GM23338 (cell line): ENCODE measurements around the gene GAS6. TPM values are rescaled to one million over a fixed set of nuclear protein-coding genes. Genes with fewer than 3 reads are reported as not detected.
"Not testable (repeated sequence)": the region's sequence is repeated elsewhere in the genome, so short reads cannot be mapped to it uniquely, and the experiment has no call there.

Experiments used
- ATAC-seq: fragments of 200-7000 bp; cut with Tn5 transposase; 3 replicates; pipeline ENCODE4 v1.9.1; 2020
- DNase-seq: peaks from one replicate; pipeline ENCODE4 v3.0.0-alpha.2; 2015; ENCODE audit warnings: low spot score
- H2AFZ ChIP-seq: fragments of 200-600 bp; sonication (generic); 2 replicates; pipeline ENCODE4 v1.8.0; 2016; ENCODE audit warnings: antibody characterized with exemption, mild to moderate bottlenecking, moderate library complexity
- H3F3A ChIP-seq: fragments of 200-600 bp; sonication (generic); replicated peaks from 2 replicates; pipeline ENCODE4 v1.8.0; 2017; ENCODE audit warnings: antibody characterized with exemption, mixed run types, low read depth
- H3K27ac ChIP-seq: fragments of 200-600 bp; sonication (generic); 2 replicates; pipeline ENCODE4 v1.6.1; 2016; ENCODE audit warnings: low read depth
- H3K27me3 ChIP-seq: fragments of 200-600 bp; sonication (generic); 2 replicates; pipeline ENCODE4 v1.8.0; 2016; ENCODE audit warnings: mild to moderate bottlenecking, mixed run types, moderate library complexity; ENCODE audit not compliant: insufficient read depth
- H3K36me3 ChIP-seq: fragments of 200-600 bp; sonication (generic); 2 replicates; pipeline ENCODE4 v1.8.0; 2016; ENCODE audit warnings: mild to moderate bottlenecking; ENCODE audit not compliant: insufficient read depth
- H3K4me1 ChIP-seq: fragments of 200-600 bp; sonication (generic); 2 replicates; pipeline ENCODE4 v1.8.0; 2016; ENCODE audit warnings: mild to moderate bottlenecking, moderate library complexity; ENCODE audit not compliant: insufficient read depth
- H3K4me2 ChIP-seq: fragments of 200-600 bp; sonication (generic); 2 replicates; pipeline ENCODE4 v1.7.1; 2017; ENCODE audit warnings: mixed run types
- H3K4me3 ChIP-seq: fragments of 200-600 bp; sonication (generic); 2 replicates; pipeline ENCODE4 v1.6.1; 2016; ENCODE audit warnings: mixed run types
- H3K79me2 ChIP-seq: fragments of 200-600 bp; sonication (generic); replicated peaks from 2 replicates; pipeline ENCODE4 v1.8.0; 2017; ENCODE audit warnings: mild to moderate bottlenecking; ENCODE audit not compliant: insufficient read depth
- H3K9me2 ChIP-seq: fragments of 200-600 bp; sonication (generic); 2 replicates; pipeline ENCODE4 v1.8.0; 2017; ENCODE audit not compliant: insufficient read depth
- H4K20me1 ChIP-seq: fragments of 200-600 bp; sonication (generic); replicated peaks from 2 replicates; pipeline ENCODE4 v1.8.0; 2017; ENCODE audit warnings: mild to moderate bottlenecking; ENCODE audit not compliant: insufficient read depth
- H3K27ac Mint-ChIP-seq: 2 replicates; pipeline ENCODE4 v1.8.0; 2020; ENCODE audit warnings: inconsistent platforms, mild to moderate bottlenecking, moderate library complexity, mixed read lengths
- H3K27me3 Mint-ChIP-seq: 3 replicates; pipeline ENCODE4 v1.8.0; 2022; ENCODE audit warnings: low read depth, mild to moderate bottlenecking, moderate library complexity, mixed read lengths, inconsistent platforms; ENCODE audit not compliant: insufficient read depth, poor library complexity
- H3K36me3 Mint-ChIP-seq: 3 replicates; pipeline ENCODE4 v1.8.0; 2021; ENCODE audit warnings: low read depth, mild to moderate bottlenecking, inconsistent platforms, moderate library complexity, mixed read lengths
- H3K4me1 Mint-ChIP-seq: 3 replicates; pipeline ENCODE4 v1.8.0; 2020; ENCODE audit warnings: mild to moderate bottlenecking, inconsistent platforms, mixed read lengths
- H3K4me3 Mint-ChIP-seq: 3 replicates; pipeline ENCODE4 v1.8.0; 2021; ENCODE audit warnings: moderate library complexity, mild to moderate bottlenecking, inconsistent platforms, mixed read lengths
- H3K9me3 Mint-ChIP-seq: 3 replicates; pipeline ENCODE4 v1.8.0; 2020; ENCODE audit warnings: moderate library complexity, mild to moderate bottlenecking, inconsistent platforms, mixed read lengths
- CREB1 ChIP-seq: fragments of 250-450 bp; sonication (Bioruptor Pico); IDR thresholded peaks from 2 replicates; pipeline ENCODE4 v1.5.0; 2020; ENCODE audit warnings: low read depth, mild to moderate bottlenecking, moderate library complexity
- CTCF ChIP-seq, 2 experiments: fragments of 200-600 bp in 1 of 2; sonication (generic) in 1 of 2; conservative IDR thresholded peaks; 2 replicates each; pipeline versions ENCODE4 v1.5.1 to v1.6.1; 2016 to 2017; ENCODE audit warnings: antibody characterized with exemption in 2 of 2, low read depth in 2 of 2, mild to moderate bottlenecking in 2 of 2, moderate library complexity in 1 of 2
- ETS1 ChIP-seq: IDR thresholded peaks from 2 replicates; pipeline ENCODE4 v1.6.1; 2016; ENCODE audit warnings: antibody characterized with exemption
- EZH2 ChIP-seq: fragments of 200-600 bp; sonication (generic); IDR thresholded peaks from one replicate; pipeline ENCODE4 v1.8.0; 2017; ENCODE audit warnings: antibody characterized with exemption, mild to moderate bottlenecking, low read depth; ENCODE audit not compliant: unreplicated experiment
- EZH2phosphoT487 ChIP-seq: fragments of 200-600 bp; sonication (generic); IDR thresholded peaks from one replicate; pipeline ENCODE4 v1.8.1; 2018; ENCODE audit warnings: antibody characterized with exemption; ENCODE audit not compliant: unreplicated experiment
- NANOG ChIP-seq: IDR thresholded peaks from 2 replicates; pipeline ENCODE4 v1.6.1; 2016; ENCODE audit warnings: antibody characterized with exemption, borderline replicate concordance
- POLR2AphosphoS5 ChIP-seq: IDR thresholded peaks from 2 replicates; pipeline ENCODE4 v1.6.1; 2016; ENCODE audit warnings: antibody characterized with exemption, low read depth
- STAT1 ChIP-seq: IDR thresholded peaks from one replicate; pipeline ENCODE4 v1.6.1; 2016; ENCODE audit warnings: antibody characterized with exemption; ENCODE audit not compliant: unreplicated experiment
- ZNF114 ChIP-seq: fragments of 250-450 bp; sonication (Bioruptor Pico); IDR thresholded peaks from 2 replicates; pipeline ENCODE4 v1.5.0; 2020; ENCODE audit warnings: mild to moderate bottlenecking, moderate library complexity
- ZNF331 ChIP-seq: fragments of 250-450 bp; sonication (Bioruptor Pico); IDR thresholded peaks from 2 replicates; pipeline ENCODE4 v1.5.0; 2020; ENCODE audit warnings: low read depth, mild to moderate bottlenecking, moderate library complexity
- polyA plus RNA-seq: library from polyadenylated mRNA; unstranded; fragments of >200 nt; fragmentation: Nextera tagmentation; extraction: Ambion mirVana; gene quantifications from 2 replicates; pipeline ENCODE4 v1.2.1, GENCODE V29; 2016
- total RNA-seq: library from RNA; depleted of rRNA; stranded (reverse); fragments of >200 nt; shearing (Covaris generic); gene quantifications from 2 replicates; pipeline ENCODE4 v1.2.3, GENCODE V29; 2014
- TF ChIP-seq, protein P1 (sequence below): IDR thresholded peaks from one replicate; pipeline ENCODE4 v1.6.1; 2018; ENCODE audit warnings: antibody characterized with exemption; ENCODE audit not compliant: unreplicated experiment

The GAS6 gene
- total and polyA plus RNA-seq, 2 experiments from 2014 or later = 7.9 to 21.2 TPM

DNA sequence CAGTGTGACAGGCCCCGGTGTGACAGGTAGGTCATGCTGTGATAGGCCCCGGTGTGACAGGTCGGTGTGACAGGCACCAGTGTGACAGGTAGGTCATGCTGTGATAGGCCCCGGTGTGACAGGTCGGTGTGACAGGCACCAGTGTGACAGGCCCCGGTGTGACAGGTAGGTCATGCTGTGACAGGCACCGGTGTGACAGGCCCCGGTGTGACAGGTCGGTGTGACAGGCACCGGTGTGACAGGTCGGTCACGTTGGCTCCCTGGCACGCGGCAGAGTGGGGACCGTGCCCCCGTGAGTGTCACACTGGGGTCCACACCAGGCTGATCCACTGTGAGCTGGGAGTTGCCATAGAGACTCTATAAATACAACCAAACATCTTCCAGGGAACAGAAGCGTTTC lies 29.9 kb downstream of the GAS6 start:
- not testable (repeated sequence) for H3K27ac Mint-ChIP-seq, H3K79me2 ChIP-seq, H2AFZ ChIP-seq, H3F3A ChIP-seq, H4K20me1 ChIP-seq, H3K4me1 ChIP-seq, H3K27me3 Mint-ChIP-seq, H3K4me3 Mint-ChIP-seq, H3K9me2 ChIP-seq, H3K4me2 ChIP-seq, H3K9me3 Mint-ChIP-seq, ATAC-seq, H3K36me3 ChIP-seq, DNase-seq, H3K27ac ChIP-seq, H3K4me3 ChIP-seq, H3K27me3 ChIP-seq
- peaks cover 13% of the 10 kb centered on the region for H3K4me1 Mint-ChIP-seq
- H3K36me3 Mint-ChIP-seq = peaks cover 18% of the 10 kb centered on the region

GRCh38 chr13:113833111-113833830 lies 30.6 kb downstream of the GAS6 start:
- H3F3A ChIP-seq = no peaks in the 10 kb centered on the region
- peaks cover 21% of the 10 kb centered on the region for H3K36me3 Mint-ChIP-seq
- H3K27ac ChIP-seq = no peak overlapping the region
- H3K27me3 Mint-ChIP-seq = peaks cover 4% of the 10 kb centered on the region
- peaks cover 13% of the 10 kb centered on the region for H3K4me1 Mint-ChIP-seq
- no peaks in the 10 kb centered on the region for H3K27me3 ChIP-seq
- no peaks in the 10 kb centered on the region for H3K4me1 ChIP-seq
- H3K27ac Mint-ChIP-seq = no peak overlapping the region
- H2AFZ ChIP-seq = no peak overlapping the region
- no peak overlapping the region for H3K4me3 Mint-ChIP-seq
- DNase-seq (no peak), ATAC-seq (no peak)
- TF ChIP-seq ETS1 (no peak), CREB1 (CRISPR knock-in tag) (no peak), POLR2AphosphoS5 (no peak), ZNF331 (no peak), EZH2 (no peak), NANOG (no peak), CTCF (conservative IDR thresholded peaks at IDR 0.05; ENCODE audit: low read depth in 2 of 2) (no peak), ZNF114 (CRISPR knock-in tag) (no peak), STAT1 (no peak), EZH2phosphoT487 (no peak)
- TF ChIP-seq, protein P1, sequence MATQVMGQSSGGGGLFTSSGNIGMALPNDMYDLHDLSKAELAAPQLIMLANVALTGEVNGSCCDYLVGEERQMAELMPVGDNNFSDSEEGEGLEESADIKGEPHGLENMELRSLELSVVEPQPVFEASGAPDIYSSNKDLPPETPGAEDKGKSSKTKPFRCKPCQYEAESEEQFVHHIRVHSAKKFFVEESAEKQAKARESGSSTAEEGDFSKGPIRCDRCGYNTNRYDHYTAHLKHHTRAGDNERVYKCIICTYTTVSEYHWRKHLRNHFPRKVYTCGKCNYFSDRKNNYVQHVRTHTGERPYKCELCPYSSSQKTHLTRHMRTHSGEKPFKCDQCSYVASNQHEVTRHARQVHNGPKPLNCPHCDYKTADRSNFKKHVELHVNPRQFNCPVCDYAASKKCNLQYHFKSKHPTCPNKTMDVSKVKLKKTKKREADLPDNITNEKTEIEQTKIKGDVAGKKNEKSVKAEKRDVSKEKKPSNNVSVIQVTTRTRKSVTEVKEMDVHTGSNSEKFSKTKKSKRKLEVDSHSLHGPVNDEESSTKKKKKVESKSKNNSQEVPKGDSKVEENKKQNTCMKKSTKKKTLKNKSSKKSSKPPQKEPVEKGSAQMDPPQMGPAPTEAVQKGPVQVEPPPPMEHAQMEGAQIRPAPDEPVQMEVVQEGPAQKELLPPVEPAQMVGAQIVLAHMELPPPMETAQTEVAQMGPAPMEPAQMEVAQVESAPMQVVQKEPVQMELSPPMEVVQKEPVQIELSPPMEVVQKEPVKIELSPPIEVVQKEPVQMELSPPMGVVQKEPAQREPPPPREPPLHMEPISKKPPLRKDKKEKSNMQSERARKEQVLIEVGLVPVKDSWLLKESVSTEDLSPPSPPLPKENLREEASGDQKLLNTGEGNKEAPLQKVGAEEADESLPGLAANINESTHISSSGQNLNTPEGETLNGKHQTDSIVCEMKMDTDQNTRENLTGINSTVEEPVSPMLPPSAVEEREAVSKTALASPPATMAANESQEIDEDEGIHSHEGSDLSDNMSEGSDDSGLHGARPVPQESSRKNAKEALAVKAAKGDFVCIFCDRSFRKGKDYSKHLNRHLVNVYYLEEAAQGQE = no peak
- H3K36me3 ChIP-seq = no peaks in the 10 kb centered on the region
- H3K9me3 Mint-ChIP-seq = peaks cover 2% of the 10 kb centered on the region; the same call in 2 of the 3 replicates
- H3K4me2 ChIP-seq = no peak overlapping the region
- H3K4me3 ChIP-seq = no peak overlapping the region
- no peaks in the 10 kb centered on the region for H3K9me2 ChIP-seq
- no peaks in the 10 kb centered on the region for H3K79me2 ChIP-seq
- no peaks in the 10 kb centered on the region for H4K20me1 ChIP-seq
